HG02943 (cell line): ENCODE results near the gene LRRC8D.

Experiments used
- ATAC-seq: cut with Tn5 transposase; IDR thresholded peaks from one replicate; pipeline ENCODE4 v1.9.1; 2021; ENCODE audit warnings: mild to moderate bottlenecking, low read depth, moderate library complexity; ENCODE audit not compliant: unreplicated experiment

LRRC8D gene

DNA sequence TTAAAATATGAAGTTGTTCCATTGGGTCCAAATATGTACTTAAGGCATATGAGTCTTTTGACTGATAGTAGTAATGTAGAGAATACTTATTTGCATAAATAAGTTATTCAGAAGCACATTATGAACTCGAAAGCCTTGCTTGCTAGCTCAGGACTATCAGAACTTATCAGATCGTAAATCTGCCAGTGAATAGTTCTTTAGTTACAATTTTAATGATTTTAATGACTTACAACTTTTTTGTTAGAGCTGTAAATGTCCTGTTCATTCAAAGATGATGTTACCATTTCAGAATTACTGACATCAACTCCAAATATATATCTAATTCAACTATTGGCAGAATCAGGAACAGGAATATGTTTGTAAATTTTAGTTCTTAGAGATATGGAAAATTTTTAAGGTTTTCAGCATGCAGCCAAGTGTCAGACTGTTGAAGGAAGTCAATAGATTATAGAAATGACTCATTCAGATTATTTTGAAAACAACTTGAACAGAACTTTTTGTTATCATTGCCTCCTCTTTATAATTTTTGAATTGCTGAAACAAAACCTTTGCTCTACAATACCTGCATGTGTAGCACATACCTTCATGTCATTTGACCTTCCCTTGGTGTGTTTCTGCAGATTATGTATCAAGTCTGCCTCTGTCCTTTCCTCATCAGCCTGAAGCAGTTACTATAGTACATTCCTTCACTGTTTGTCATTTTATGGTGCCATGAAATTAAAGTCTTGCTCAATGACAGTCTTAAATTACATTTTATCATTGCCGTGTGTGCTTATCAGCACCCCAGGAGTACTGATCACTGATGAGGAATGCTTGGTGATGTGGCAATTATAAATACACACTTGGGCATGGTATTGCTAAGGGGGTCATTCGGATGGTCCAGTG, 44.9 kb downstream of the LRRC8D start:
- ATAC-seq = no peak

DNA sequence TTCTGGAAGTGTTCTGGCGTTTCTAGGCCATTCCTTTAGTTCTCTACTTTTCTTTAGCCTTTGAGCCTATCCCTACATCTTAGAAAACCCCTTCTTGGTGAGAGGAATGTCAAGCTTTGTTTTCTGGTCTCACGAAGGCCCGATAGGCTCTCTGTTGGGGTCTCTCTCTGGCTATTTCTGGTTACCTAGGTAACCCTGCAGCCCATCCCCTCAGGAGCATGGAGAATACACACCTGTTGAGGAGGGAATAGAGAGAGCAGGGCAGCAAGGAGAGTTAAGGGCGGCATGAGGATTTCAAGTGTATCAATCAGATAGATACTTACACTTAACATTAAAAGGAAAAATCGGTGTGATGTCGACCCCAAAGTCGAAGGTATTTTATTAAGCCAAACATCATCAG, 45.7 kb downstream of the LRRC8D start:
- no peak for ATAC-seq

DNA sequence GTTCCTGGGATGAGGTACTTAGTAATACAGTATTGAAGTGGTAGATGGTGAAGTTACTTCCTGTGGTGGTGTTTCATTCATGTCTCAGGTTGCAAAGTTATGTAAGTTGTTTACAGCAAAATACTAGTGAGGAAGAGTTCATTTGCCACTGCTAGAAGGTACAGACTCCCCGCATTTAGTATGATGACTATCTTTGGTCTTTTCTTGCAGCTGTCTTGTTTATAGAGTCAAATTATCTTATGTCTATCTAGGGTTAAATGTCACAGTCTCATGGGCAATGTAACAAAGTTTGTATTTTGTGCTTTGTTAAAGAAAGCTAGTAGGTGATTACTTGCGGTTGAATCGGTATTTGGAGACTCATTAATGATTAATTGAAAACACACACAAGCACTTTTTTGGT, 50.2 kb downstream of the LRRC8D start:
- no peak for ATAC-seq

DNA sequence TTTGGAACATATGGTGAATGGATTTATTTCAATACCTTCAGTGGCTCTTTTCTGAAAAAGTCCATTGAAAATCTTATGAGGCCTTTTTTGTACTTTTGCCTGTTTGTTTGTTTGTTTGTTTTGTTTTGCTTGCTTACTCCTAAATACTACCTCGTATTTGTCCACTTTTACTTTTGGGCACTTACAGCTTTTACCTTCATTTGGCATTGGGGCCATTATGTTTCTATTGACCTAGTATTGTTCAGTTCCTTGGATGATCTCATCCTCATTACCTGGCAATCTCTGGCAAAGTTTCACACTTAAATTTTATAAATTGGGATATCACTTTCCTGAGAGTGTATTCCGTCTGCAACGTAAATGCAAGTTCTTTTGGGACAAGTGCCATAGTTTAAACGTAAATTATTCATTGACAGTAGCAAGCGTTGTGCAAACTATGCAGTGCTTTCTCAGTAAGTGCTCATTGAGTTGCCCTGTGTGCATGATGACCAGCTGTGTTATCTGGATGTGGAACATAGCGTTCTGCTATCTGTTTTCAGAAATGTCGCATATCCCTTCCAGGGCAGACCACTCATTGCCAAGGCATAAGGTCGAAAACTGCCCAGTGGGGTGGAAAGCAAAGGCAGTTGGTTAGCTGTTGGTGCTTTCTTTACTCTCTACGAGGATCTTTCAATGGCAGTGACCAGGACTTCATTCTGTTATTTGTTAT, 51.1 kb downstream of the LRRC8D start:
- ATAC-seq = no peak

DNA sequence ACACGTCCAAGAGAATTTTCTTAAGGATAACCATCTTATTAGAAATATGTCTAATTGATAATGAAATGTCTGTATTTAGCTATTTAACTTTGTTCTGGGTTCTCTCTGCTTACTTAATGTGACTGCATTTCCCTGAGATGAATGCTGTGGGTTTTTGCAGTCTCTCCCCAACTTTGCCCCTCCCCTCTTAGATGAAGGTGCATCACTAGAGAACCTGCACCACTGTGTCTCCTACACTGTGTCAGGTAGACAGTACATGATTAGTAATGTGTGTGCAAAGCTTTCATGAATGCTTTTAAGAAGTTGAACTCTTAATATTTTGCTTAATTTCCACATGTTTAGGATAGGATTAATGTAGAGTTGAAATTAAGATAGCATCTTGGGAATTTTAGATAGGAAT, 51.7 kb downstream of the LRRC8D start:
- no peak for ATAC-seq

DNA sequence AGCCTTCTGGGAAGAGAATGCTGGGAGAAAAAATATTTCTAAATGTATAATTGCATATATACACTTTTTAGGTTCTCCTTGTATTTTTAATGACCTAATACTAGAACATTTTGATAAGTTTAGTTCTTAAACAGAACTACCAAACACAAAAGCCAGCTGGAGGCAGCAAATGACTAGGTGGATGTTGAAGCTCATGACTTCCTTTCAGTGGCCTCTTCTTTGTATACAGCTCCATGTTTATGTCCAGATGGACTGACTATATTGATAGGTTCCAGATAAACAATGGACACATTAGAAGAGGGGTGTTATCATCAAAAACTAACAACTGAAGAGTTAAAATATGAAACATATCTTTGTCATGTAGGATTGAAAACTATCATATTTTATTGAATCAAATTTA, 52.5 kb downstream of the LRRC8D start:
- ATAC-seq = no peak

DNA sequence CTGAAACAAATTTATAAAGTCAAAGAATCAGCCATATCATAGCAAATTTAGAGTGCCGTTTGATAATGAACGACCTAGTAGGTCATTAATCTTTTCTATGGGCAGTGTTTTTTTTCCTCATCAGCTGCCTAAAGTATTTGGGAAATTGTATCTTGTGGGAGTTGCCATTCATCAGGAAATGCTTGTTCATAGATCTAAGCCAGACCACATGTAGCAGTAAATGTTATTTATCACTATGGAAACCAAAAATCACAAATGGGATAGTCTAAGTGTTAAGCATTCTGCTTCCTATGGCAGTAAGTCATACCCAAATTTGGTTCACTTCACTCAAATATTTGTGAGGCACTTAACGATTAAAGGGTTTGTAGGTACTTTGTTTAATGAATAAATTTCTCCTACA, 52.9 kb downstream of the LRRC8D start:
- ATAC-seq = no peak

DNA sequence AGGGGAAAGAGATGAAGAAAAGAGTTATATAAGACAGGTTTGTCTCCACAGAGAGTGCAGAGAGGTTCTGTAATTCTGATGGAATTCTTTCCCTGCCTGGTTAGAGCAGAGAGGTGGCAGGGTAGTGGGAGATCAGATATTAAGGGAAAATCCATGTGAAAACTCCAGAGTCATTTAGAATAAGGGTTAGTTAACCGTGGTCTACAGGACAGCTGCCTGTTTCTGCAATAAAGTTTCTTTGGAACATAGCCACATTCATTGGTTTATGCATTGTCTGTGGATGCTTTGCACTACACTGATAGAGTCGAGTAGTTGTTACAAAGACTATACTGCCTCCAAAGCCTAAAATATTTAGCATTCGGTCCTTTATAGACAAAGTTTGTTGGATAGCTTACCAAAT, 55.6 kb downstream of the LRRC8D start:
- ATAC-seq = no peak

DNA sequence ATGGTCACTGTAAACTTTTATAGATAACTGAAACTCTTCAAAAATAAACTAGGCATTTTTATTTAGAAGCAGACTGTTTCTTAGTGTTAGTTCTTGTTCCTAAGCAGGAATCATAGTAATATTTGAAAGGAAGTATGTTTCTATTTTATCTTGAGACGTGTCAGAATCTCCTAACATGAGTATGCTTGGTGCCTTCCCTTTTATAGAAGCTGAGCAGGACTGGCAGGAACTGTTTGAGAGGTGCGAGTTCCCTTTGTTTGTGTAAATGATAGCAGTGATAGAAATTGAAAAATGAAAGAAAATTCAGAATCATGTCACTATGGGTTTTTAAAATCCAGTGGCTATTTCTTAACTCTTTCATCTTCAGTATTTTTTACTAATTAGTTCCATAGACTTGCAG, 56.9 kb downstream of the LRRC8D start:
- no peak for ATAC-seq

DNA sequence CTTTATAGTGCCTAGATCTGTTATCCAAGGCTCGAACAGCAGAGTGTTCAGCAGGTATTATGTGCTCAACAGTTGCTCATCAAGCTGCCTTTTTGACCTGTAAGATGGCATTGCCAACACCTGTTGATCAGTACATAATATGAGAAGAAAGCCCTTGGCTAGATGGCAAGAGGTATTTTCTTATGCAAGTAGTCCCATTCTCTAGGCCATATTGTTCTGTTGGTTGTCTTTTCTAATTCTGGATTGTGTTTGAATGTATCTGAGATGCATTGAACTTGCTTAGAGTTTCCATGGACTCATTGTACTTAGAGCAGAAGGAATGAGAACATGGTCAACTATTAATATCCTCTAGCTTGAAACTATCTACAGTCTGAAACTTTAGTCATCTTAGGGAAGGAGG, 57.4 kb downstream of the LRRC8D start:
- ATAC-seq = no peak

DNA sequence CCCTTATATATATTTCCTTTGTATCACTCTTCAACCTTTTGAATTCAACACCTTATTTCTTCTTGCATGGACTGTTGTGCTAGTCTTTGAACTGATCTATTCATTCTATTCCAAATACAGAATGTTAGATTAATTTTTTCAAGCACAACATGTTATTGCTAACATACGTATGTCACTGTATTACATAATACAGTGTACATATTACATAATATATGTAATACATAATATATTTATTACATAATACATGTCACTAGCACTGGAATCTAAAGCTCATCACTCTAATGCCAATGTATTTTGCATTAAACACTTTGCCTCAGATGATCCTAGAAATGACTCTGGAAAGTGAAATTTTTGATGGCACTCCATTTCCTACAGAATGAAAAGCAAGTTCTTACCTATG, 59.8 kb downstream of the LRRC8D start:
- ATAC-seq = no peak

DNA sequence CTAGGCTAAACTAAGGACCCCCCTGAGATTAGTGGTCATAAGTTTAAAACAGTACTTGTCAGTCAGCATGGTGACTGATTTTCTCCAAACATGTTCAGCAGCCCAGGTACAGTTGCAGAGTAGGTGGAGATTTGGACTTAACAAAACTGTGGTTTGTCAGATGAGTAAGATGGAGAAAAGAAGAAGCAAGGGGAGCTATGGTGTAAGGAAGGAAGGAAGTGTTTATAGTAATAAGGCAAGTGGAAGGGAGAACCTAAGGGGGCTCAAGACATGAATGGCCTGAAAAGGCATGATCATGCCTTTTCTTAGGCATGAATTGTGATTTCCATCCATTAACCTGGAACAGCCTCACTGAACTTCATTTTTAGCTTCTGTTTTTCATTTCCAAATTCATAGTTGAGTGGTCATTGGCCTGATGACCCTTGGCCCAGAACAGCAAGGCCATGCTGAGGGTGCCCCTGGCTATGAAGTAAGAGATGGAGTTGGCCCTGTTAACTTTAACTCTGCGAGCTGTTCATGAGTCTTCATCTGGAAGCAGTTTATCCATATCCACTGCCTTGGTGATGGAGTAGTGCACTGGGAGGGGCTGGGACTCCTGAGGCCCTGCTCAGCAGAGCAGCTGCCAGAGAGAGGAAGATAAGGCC, 60.7 kb downstream of the LRRC8D start:
- no peak for ATAC-seq

DNA sequence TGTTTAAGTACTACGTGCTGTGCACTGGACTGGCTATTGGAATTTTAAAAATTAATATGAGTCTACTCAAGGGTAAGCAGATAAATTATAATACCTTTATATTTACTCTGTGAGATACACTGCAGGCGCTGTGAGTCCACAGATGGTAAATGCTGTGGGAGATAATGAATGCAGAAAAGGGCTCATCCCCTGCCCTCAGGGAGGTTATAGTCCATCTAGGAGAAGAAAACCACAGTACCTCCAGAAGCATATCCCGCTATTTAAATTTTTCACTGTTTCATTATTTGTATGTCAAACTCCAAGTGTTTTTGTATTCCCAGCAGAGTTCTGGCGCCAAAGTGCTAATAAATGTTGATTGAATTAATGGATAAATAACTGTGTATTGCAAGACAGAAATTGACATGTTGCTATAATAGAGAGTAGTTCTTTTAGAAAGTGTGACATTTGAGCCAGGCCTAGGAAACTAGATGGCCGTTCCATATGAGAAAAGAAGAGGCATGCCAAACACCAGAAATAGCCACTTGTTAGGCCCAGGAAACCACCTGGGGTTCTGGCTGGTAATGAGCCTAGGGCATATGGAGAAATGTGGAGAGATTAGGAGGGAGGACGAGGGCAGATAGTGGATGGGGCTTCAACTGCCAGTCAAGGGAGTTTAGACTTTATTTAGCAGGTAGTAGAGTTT, 61.7 kb downstream of the LRRC8D start:
- no peak for ATAC-seq

DNA sequence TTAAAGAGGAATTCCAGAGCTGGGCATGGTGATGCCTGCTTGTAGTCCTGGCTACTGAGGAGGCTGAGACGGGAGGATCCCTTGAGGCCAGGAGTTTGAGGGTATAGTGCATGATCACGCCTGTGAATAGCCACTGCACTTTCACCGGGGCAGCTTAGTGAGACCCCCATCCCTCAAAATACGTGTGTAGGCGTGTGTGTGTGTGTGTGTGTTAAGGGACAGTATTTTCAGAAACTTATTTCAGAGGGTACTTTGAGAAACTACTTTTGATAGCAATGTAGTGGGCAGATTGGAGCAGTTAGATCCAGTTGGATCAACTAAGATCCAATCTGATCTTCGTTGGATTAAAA, 62.2 kb downstream of the LRRC8D start:
- no peak for ATAC-seq

DNA sequence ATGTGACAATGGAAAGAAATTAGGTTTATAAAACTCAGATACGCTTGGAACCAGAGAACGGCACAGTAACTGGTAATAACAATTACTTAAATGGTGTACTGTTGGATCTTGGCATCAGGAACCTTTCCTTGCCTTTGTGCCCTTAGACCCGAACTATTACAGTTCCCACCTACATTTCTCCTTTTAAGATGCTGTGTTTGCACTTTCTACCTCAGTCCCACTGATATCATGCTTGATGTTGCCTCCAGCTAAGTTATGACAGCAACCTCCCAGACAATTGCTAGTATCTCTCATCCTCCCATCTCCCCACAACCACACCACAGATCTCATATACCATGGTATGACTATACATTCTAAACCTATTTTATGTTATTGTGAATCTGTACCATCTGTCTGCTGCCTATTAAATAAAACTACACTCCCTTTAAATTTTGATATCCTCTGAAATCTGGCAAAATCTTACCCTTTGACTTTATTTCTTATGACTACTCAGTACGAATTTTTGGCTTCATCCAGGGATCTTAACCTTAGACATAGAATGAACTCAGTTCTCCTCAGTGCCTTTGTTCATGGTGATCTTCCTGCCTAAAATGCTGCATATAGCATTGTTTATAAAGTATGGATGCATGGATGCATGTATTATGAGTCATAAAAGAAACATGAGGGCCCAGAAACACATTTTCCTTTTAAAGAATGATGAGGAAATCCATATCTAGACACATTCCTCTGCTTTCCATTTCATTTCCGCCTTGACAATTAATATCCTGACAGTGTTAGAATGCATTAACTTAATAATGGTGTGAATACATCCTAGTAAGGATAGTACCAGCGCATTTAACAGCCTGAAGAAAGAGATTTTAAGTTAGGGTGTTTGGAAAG, 64.1 kb downstream of the LRRC8D start:
- ATAC-seq = no peak

DNA sequence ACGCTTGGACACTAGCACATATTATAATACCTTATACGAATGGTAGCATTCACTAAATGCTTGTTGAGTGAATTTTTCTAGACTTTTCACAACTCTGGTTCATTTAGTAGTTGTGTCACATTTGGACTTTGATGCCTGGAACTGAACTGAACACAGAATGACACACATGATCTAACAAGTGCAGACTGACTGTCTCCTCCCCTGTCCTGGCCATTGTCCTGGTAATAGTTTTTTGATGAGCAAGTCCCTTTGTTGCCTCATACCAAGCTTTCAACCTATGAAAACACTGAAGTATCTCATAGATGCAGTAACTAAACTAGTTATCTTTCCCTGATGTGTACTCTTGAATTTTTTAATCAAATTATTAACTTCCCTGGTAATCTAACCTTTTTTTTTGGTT, 66.4 kb downstream of the LRRC8D start:
- no peak for ATAC-seq

DNA sequence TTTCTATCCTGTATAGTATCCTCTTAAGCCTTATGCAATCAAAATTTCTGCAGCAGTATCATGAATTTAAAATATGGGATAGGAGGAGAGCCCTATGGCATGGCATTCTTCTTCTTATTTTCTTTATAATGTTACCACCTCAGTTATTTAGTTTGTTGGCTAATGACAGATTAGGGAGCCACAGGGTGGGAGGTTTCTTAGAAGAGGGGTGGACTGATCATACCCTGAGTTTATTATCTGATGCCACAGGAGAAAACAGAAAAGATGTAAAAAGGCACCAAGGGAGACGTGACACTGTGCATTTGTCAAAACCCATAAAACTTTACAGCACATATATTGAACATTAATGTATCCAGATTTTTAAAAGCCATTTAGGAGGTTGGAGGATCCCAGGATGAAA, 66.9 kb downstream of the LRRC8D start:
- no peak for ATAC-seq

DNA sequence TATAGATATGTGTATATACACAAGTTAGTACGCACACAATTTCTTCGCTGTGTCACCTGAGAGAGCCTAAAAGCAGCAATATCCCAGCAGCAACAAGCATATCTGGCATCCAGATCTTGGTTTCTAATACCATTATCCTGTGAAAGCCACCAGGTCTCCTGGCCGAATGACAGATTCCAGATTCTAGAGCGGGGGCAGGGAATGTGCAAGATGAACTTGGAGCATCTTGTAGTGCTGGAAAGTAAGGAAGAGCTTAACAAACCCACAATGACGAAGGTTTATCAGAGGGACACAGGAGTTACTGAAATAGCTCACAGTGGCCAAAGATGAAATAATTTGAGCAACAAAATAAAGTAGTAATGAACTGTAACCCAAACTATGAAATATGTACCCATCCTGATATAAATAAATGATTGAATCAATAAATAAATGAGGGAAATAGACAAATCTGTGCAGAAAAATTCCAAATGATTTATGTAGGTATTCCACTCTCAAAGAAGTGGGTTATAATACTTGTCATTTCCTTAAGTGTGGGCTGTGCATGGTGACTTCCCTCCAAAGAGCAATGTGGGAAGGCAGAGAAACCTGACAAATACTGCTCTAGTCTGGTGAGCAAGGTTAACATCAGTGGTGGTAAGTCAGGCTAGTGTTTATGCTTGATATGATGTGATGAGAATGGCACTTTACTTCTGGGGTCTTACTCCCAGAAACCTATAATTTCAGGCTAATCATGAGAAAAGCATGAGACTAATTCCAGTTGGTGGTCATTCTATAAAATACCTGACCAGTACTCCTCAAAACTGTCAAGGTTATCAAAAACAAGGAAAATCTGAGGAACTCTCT, 67.9 kb downstream of the LRRC8D start:
- no peak for ATAC-seq

DNA sequence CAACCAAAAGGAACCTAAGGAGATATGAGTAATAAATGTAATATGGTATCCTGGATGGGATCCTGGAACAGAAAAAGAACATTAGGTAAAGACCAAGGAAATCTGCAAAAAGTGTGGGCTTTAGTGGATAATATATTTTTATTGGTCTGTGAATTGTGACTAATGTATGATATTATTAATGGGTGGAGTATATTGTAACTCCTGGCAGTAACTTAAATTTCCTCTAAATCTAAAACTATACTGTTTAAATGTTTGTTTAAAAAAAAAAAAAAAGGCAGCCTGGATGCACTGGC, 68.4 kb downstream of the LRRC8D start:
- no peak for ATAC-seq
